ENCODE data around the gene PARD3B.

PARD3B gene

GRCh38 chr2:204561771-204562170 is 16.5 kb downstream of the PARD3B start:
- H3K9me3 ChIP-seq (ENCODE audit: control extremely low read depth in 1 of 5, control insufficient read depth in 4 of 5, insufficient read depth in 2 of 5, low read depth in 1 of 5, low read length in 4 of 5): peaks cover 0 to 8% (median 0%) of the 10 kb centered on the region in 5 experiments
- H3K27ac ChIP-seq (ENCODE audit: insufficient read depth in 1 of 2, low read depth in 1 of 2, low read length in 2 of 2, poor library complexity in 1 of 2, severe bottlenecking in 2 of 2): no peak overlapping the region
- no peaks in the 10 kb centered on the region for H3K27me3 ChIP-seq (replicated peaks in 2 of 5; ENCODE audit: control insufficient read depth in 4 of 5, insufficient read depth in 5 of 5, low read length in 4 of 5)
- no peak for DNase-seq
- POLR2A ChIA-PET: no interaction called here
- H3K4me3 ChIP-seq (ENCODE audit: control insufficient read depth in 1 of 7, extremely low read depth in 1 of 7, insufficient read depth in 4 of 7, low read depth in 2 of 7, low read length in 6 of 7): no peak overlapping the region
- CTCF ChIA-PET: no interaction called here
- WGBS (ENCODE audit: insufficient coverage): 100% methylated on average over 2 of the region's 8 CpGs
- H3K4me1 ChIP-seq (ENCODE audit: control extremely low read depth in 1 of 4, control insufficient read depth in 4 of 4, insufficient read depth in 4 of 4, low read length in 3 of 4): no peaks in the 10 kb centered on the region
- H3K36me3 ChIP-seq (ENCODE audit: control insufficient read depth in 4 of 4, insufficient read depth in 4 of 4, low read length in 3 of 4): no peaks in the 10 kb centered on the region

GRCh38 chr2:204566439-204566838 is 21.2 kb downstream of the PARD3B start:
- WGBS (ENCODE audit: insufficient coverage): no CpG with 5 or more reads among the region's 2 CpGs
- POLR2A ChIA-PET: no interaction called here
- no peak overlapping the region for H3K27ac ChIP-seq (ENCODE audit: insufficient read depth in 1 of 2, low read depth in 1 of 2, low read length in 2 of 2, poor library complexity in 1 of 2, severe bottlenecking in 2 of 2)

GRCh38 chr2:204570421-204570820 is 25.1 kb downstream of the PARD3B start:
- ChIA-PET CTCF (no interaction called here), POLR2A (no interaction called here)
- H3K9me3 ChIP-seq (ENCODE audit: control extremely low read depth in 1 of 5, control insufficient read depth in 4 of 5, insufficient read depth in 2 of 5, low read depth in 1 of 5, low read length in 4 of 5): peaks cover 0 to 2% (median 0%) of the 10 kb centered on the region in 5 experiments
- no peaks in the 10 kb centered on the region for H3K4me1 ChIP-seq (ENCODE audit: control extremely low read depth in 1 of 4, control insufficient read depth in 4 of 4, insufficient read depth in 4 of 4, low read length in 3 of 4)
- WGBS (ENCODE audit: insufficient coverage): 100% methylated on average over 1 of the region's 1 CpG
- no peaks in the 10 kb centered on the region for H3K36me3 ChIP-seq (ENCODE audit: control insufficient read depth in 4 of 4, insufficient read depth in 4 of 4, low read length in 3 of 4)
- DNase-seq: no peak
- no peak overlapping the region for H3K27ac ChIP-seq (ENCODE audit: insufficient read depth in 1 of 2, low read depth in 1 of 2, low read length in 2 of 2, poor library complexity in 1 of 2, severe bottlenecking in 2 of 2)
- H3K27me3 ChIP-seq (replicated peaks in 2 of 5; ENCODE audit: control insufficient read depth in 4 of 5, insufficient read depth in 5 of 5, low read length in 4 of 5): no peaks in the 10 kb centered on the region
- H3K4me3 ChIP-seq (ENCODE audit: control insufficient read depth in 1 of 7, extremely low read depth in 1 of 7, insufficient read depth in 4 of 7, low read depth in 2 of 7, low read length in 6 of 7): no peak overlapping the region

More at GRCh38 chr2:204566439-204566838, 21.2 kb downstream of the PARD3B start:
- H3K4me1 ChIP-seq (ENCODE audit: control extremely low read depth in 1 of 4, control insufficient read depth in 4 of 4, insufficient read depth in 4 of 4, low read length in 3 of 4): no peaks in the 10 kb centered on the region
- no peak overlapping the region for H3K4me3 ChIP-seq (ENCODE audit: control insufficient read depth in 1 of 7, extremely low read depth in 1 of 7, insufficient read depth in 4 of 7, low read depth in 2 of 7, low read length in 6 of 7)
- no peaks in the 10 kb centered on the region for H3K9me3 ChIP-seq (ENCODE audit: control extremely low read depth in 1 of 5, control insufficient read depth in 4 of 5, insufficient read depth in 2 of 5, low read depth in 1 of 5, low read length in 4 of 5)
- H3K36me3 ChIP-seq (ENCODE audit: control insufficient read depth in 4 of 4, insufficient read depth in 4 of 4, low read length in 3 of 4): no peaks in the 10 kb centered on the region
- DNase-seq: no peak
- CTCF ChIA-PET: no interaction called here
- H3K27me3 ChIP-seq (replicated peaks in 2 of 5; ENCODE audit: control insufficient read depth in 4 of 5, insufficient read depth in 5 of 5, low read length in 4 of 5): no peaks in the 10 kb centered on the region

- CTCF ChIA-PET: no interaction called here
Measured at GRCh38 chr2:204571041-204571440, 25.8 kb downstream of the PARD3B start.

GRCh38 chr2:204571911-204572310 is 26.6 kb downstream of the PARD3B start:
- WGBS (ENCODE audit: insufficient coverage): 100% methylated on average over 2 of the region's 2 CpGs
- Histone ChIP-seq H3K9me3 (ENCODE audit: control extremely low read depth in 1 of 5, control insufficient read depth in 4 of 5, insufficient read depth in 2 of 5, low read depth in 1 of 5, low read length in 4 of 5) (peaks cover 0 to 2% (median 0%) of the 10 kb centered on the region in 5 experiments), H3K27ac (ENCODE audit: insufficient read depth in 1 of 2, low read depth in 1 of 2, low read length in 2 of 2, poor library complexity in 1 of 2, severe bottlenecking in 2 of 2) (no peak overlapping the region), H3K4me3 (ENCODE audit: control insufficient read depth in 1 of 7, extremely low read depth in 1 of 7, insufficient read depth in 4 of 7, low read depth in 2 of 7, low read length in 6 of 7) (no peak overlapping the region), H3K4me1 (ENCODE audit: control extremely low read depth in 1 of 4, control insufficient read depth in 4 of 4, insufficient read depth in 4 of 4, low read length in 3 of 4) (no peaks in the 10 kb centered on the region), H3K36me3 (ENCODE audit: control insufficient read depth in 4 of 4, insufficient read depth in 4 of 4, low read length in 3 of 4) (no peaks in the 10 kb centered on the region), H3K27me3 (replicated peaks in 2 of 5; ENCODE audit: control insufficient read depth in 4 of 5, insufficient read depth in 5 of 5, low read length in 4 of 5) (no peaks in the 10 kb centered on the region)
- ChIA-PET CTCF (no interaction called here), POLR2A (no interaction called here)
- no peak for DNase-seq

More at GRCh38 chr2:204571041-204571440, 25.8 kb downstream of the PARD3B start:
- no peak overlapping the region for H3K4me3 ChIP-seq (ENCODE audit: control insufficient read depth in 1 of 7, extremely low read depth in 1 of 7, insufficient read depth in 4 of 7, low read depth in 2 of 7, low read length in 6 of 7)
- no peaks in the 10 kb centered on the region for H3K27me3 ChIP-seq (replicated peaks in 2 of 5; ENCODE audit: control insufficient read depth in 4 of 5, insufficient read depth in 5 of 5, low read length in 4 of 5)
- no peaks in the 10 kb centered on the region for H3K4me1 ChIP-seq (ENCODE audit: control extremely low read depth in 1 of 4, control insufficient read depth in 4 of 4, insufficient read depth in 4 of 4, low read length in 3 of 4)
- no peak overlapping the region for H3K27ac ChIP-seq (ENCODE audit: insufficient read depth in 1 of 2, low read depth in 1 of 2, low read length in 2 of 2, poor library complexity in 1 of 2, severe bottlenecking in 2 of 2)
- H3K36me3 ChIP-seq (ENCODE audit: control insufficient read depth in 4 of 4, insufficient read depth in 4 of 4, low read length in 3 of 4): no peaks in the 10 kb centered on the region
- WGBS (ENCODE audit: insufficient coverage): 100% methylated on average over 1 of the region's 2 CpGs
- no peak for DNase-seq
- H3K9me3 ChIP-seq (ENCODE audit: control extremely low read depth in 1 of 5, control insufficient read depth in 4 of 5, insufficient read depth in 2 of 5, low read depth in 1 of 5, low read length in 4 of 5): peaks cover 0 to 2% (median 0%) of the 10 kb centered on the region in 5 experiments
- POLR2A ChIA-PET: no interaction called here

- 100% methylated on average over 2 of the region's 2 CpGs for WGBS (ENCODE audit: insufficient coverage)
- H3K9me3 ChIP-seq (ENCODE audit: control extremely low read depth in 1 of 5, control insufficient read depth in 4 of 5, insufficient read depth in 2 of 5, low read depth in 1 of 5, low read length in 4 of 5): peaks cover 0 to 2% (median 0%) of the 10 kb centered on the region in 5 experiments
- no peak for DNase-seq
- H3K27ac ChIP-seq (ENCODE audit: insufficient read depth in 1 of 2, low read depth in 1 of 2, low read length in 2 of 2, poor library complexity in 1 of 2, severe bottlenecking in 2 of 2): no peak overlapping the region
- no peak overlapping the region for H3K4me3 ChIP-seq (ENCODE audit: control insufficient read depth in 1 of 7, extremely low read depth in 1 of 7, insufficient read depth in 4 of 7, low read depth in 2 of 7, low read length in 6 of 7)
- POLR2A ChIA-PET: no interaction called here
- CTCF ChIA-PET: no interaction called here
- H3K27me3 ChIP-seq (replicated peaks in 2 of 5; ENCODE audit: control insufficient read depth in 4 of 5, insufficient read depth in 5 of 5, low read length in 4 of 5): no peaks in the 10 kb centered on the region
- H3K4me1 ChIP-seq (ENCODE audit: control extremely low read depth in 1 of 4, control insufficient read depth in 4 of 4, insufficient read depth in 4 of 4, low read length in 3 of 4): no peaks in the 10 kb centered on the region
- no peaks in the 10 kb centered on the region for H3K36me3 ChIP-seq (ENCODE audit: control insufficient read depth in 4 of 4, insufficient read depth in 4 of 4, low read length in 3 of 4)
Measured at GRCh38 chr2:204573221-204573620, 27.9 kb downstream of the PARD3B start.

- H3K9me3 ChIP-seq (ENCODE audit: control extremely low read depth in 1 of 5, control insufficient read depth in 4 of 5, insufficient read depth in 2 of 5, low read depth in 1 of 5, low read length in 4 of 5): peaks cover 0 to 2% (median 0%) of the 10 kb centered on the region in 5 experiments
- H3K36me3 ChIP-seq (ENCODE audit: control insufficient read depth in 4 of 4, insufficient read depth in 4 of 4, low read length in 3 of 4): no peaks in the 10 kb centered on the region
- WGBS (ENCODE audit: insufficient coverage): 85% methylated on average over 4 of the region's 4 CpGs
- ChIA-PET CTCF (no interaction called here), POLR2A (no interaction called here)
- H3K27ac ChIP-seq (ENCODE audit: insufficient read depth in 1 of 2, low read depth in 1 of 2, low read length in 2 of 2, poor library complexity in 1 of 2, severe bottlenecking in 2 of 2): no peak overlapping the region
- no peak for DNase-seq
- H3K4me3 ChIP-seq (ENCODE audit: control insufficient read depth in 1 of 7, extremely low read depth in 1 of 7, insufficient read depth in 4 of 7, low read depth in 2 of 7, low read length in 6 of 7): no peak overlapping the region
- no peaks in the 10 kb centered on the region for H3K4me1 ChIP-seq (ENCODE audit: control extremely low read depth in 1 of 4, control insufficient read depth in 4 of 4, insufficient read depth in 4 of 4, low read length in 3 of 4)
- H3K27me3 ChIP-seq (replicated peaks in 2 of 5; ENCODE audit: control insufficient read depth in 4 of 5, insufficient read depth in 5 of 5, low read length in 4 of 5): no peaks in the 10 kb centered on the region
Measured at GRCh38 chr2:204574486-204574885, 29.2 kb downstream of the PARD3B start.
